ENCODE results near the gene SLC34A3. TPM values are rescaled to one million over a fixed set of nuclear protein-coding genes. Genes with fewer than 3 reads are reported as not detected.

Gene SLC34A3
- total RNA-seq, 1 experiment from 2014 or later: 0.26 TPM

- no peaks in the 10 kb centered on the region for H3K9me3 Mint-ChIP-seq (ENCODE audit: low read depth, unreplicated experiment)
- H3K36me3 Mint-ChIP-seq (ENCODE audit: insufficient read depth, unreplicated experiment): peaks cover 49% of the 10 kb centered on the region
- no TSS peak for BruUV-seq (replicated peaks)
- no peak for DNase-seq
- intact Hi-C loops (cut with micrococcal nuclease; ENCODE audit: unreplicated experiment): no loop called here
- CTCF ChIA-PET: interaction anchor here (1.3 to 1.5 kb wide), 2 partner anchors 39 to 48 kb away, joined by 5 to 11 read pairs; partner anchors contain the start of gene RNF224
- peak overlapping the region; percentile 98 for H3K4me3 Mint-ChIP-seq (ENCODE audit: low read depth, unreplicated experiment)
- H3K27ac Mint-ChIP-seq (ENCODE audit: unreplicated experiment): peak overlapping the region; percentile 91
- peaks cover 10% of the 10 kb centered on the region for H3K4me1 Mint-ChIP-seq (ENCODE audit: low read depth, unreplicated experiment)
- no peaks in the 10 kb centered on the region for H3K27me3 Mint-ChIP-seq (ENCODE audit: unreplicated experiment)
- TF ChIP-seq CTCF (IDR thresholded peaks at IDR 0.05; ENCODE audit: unreplicated experiment): no peak
These were observed 42.6 kb upstream of the SLC34A3 start for GRCh38 chr9:137188086-137188489.

- Mint-ChIP-seq H3K9me3 (ENCODE audit: low read depth, unreplicated experiment) (no peaks in the 10 kb centered on the region), H3K4me3 (ENCODE audit: low read depth, unreplicated experiment) (peak within 1 kb of the TSS; percentile 98), H3K27me3 (ENCODE audit: unreplicated experiment) (no peaks in the 10 kb centered on the region), H3K27ac (ENCODE audit: unreplicated experiment) (peak within 1 kb of the TSS; percentile 91), H3K36me3 (ENCODE audit: insufficient read depth, unreplicated experiment) (peaks cover 54% of the 10 kb centered on the region), H3K4me1 (ENCODE audit: low read depth, unreplicated experiment) (peaks cover 10% of the 10 kb centered on the region)
- TF ChIP-seq CTCF (IDR thresholded peaks at IDR 0.05; ENCODE audit: unreplicated experiment): no peak
- CTCF ChIA-PET: interaction anchor here (0.5 to 1.9 kb wide), 8 partner anchors 10 to 122 kb away, joined by 3 to 11 read pairs (median 5); partner anchors contain the start of gene RNF224
- no TSS peak for BruUV-seq (replicated peaks)
- intact Hi-C loops (cut with micrococcal nuclease; ENCODE audit: unreplicated experiment): no loop called here
- DNase-seq: peak; percentile 92
These were observed 42.0 kb upstream of the SLC34A3 start, which contains the start of the genes ANAPC2 and SSNA1 for GRCh38 chr9:137188490-137189296. Gene ANAPC2, minus strand, starts transcription at chr9:137188560. Its CDS starts 28 bp downstream, at chr9:137188532. Gene SSNA1, plus strand, starts transcription at chr9:137188676. Its CDS starts 51 bp downstream, at chr9:137188727.

- Mint-ChIP-seq H3K4me1 (ENCODE audit: low read depth, unreplicated experiment) (peaks cover 10% of the 10 kb centered on the region), H3K36me3 (ENCODE audit: insufficient read depth, unreplicated experiment) (peaks cover 46% of the 10 kb centered on the region), H3K9me3 (ENCODE audit: low read depth, unreplicated experiment) (no peaks in the 10 kb centered on the region), H3K27ac (ENCODE audit: unreplicated experiment) (peak overlapping the region; percentile 91), H3K4me3 (ENCODE audit: low read depth, unreplicated experiment) (peak overlapping the region; percentile 98), H3K27me3 (ENCODE audit: unreplicated experiment) (no peaks in the 10 kb centered on the region)
- BruUV-seq (replicated peaks): TSS peak; percentile 81
- CTCF ChIA-PET: interaction anchor here (0.6 to 1.9 kb wide), 7 partner anchors 9 to 105 kb away, joined by 3 to 11 read pairs (median 5); partner anchors contain the start of gene RNF224
- no peak for DNase-seq
- TF ChIP-seq CTCF (IDR thresholded peaks at IDR 0.05; ENCODE audit: unreplicated experiment): no peak
- intact Hi-C loops (cut with micrococcal nuclease; ENCODE audit: unreplicated experiment): no loop called here
These were observed 41.1 kb upstream of the SLC34A3 start for GRCh38 chr9:137189297-137190295.

- H3K4me3 Mint-ChIP-seq (ENCODE audit: low read depth, unreplicated experiment): peak overlapping the region; percentile 98
- peak overlapping the region; percentile 44 for H3K27ac Mint-ChIP-seq (ENCODE audit: unreplicated experiment)
- no TSS peak for BruUV-seq (replicated peaks)
- H3K9me3 Mint-ChIP-seq (ENCODE audit: low read depth, unreplicated experiment): no peaks in the 10 kb centered on the region
- no peaks in the 10 kb centered on the region for H3K27me3 Mint-ChIP-seq (ENCODE audit: unreplicated experiment)
- no peak for TF ChIP-seq CTCF (IDR thresholded peaks at IDR 0.05; ENCODE audit: unreplicated experiment)
- peaks cover 46% of the 10 kb centered on the region for H3K36me3 Mint-ChIP-seq (ENCODE audit: insufficient read depth, unreplicated experiment)
- CTCF ChIA-PET: interaction anchor here (0.6 to 1.9 kb wide), 3 partner anchors 8 to 46 kb away, joined by 3 to 5 read pairs (median 5); no protein-coding TSS in a partner anchor
- intact Hi-C loops (cut with micrococcal nuclease; ENCODE audit: unreplicated experiment): no loop called here
- peaks cover 16% of the 10 kb centered on the region for H3K4me1 Mint-ChIP-seq (ENCODE audit: low read depth, unreplicated experiment)
- DNase-seq: no peak
These were observed 40.3 kb upstream of the SLC34A3 start for GRCh38 chr9:137190315-137190856.
